Loucy (cell line): ENCODE results near the gene LAMP1.

ENCODE experiments used
- CTCF ChIP-seq: fragments of 200-600 bp; sonication (generic); conservative IDR thresholded peaks from 2 replicates; pipeline ENCODE4 v1.5.1; 2014; ENCODE audit warnings: mild to moderate bottlenecking, antibody characterized with exemption, low read length
- EZH2phosphoT487 ChIP-seq: fragments of 200-600 bp; IDR thresholded peaks from 2 replicates; pipeline ENCODE4 v1.6.1; 2018; ENCODE audit warnings: antibody characterized with exemption, mild to moderate bottlenecking, moderate library complexity, borderline replicate concordance

GRCh38 chr13:113354831-113355610 lies 58.0 kb downstream of the LAMP1 start:
- TF ChIP-seq CTCF (no peak), EZH2phosphoT487 (no peak)
